T-helper 17 cell (primary cell): Measurements from ENCODE around the gene MBL2. TPM values are rescaled to one million over a fixed set of nuclear protein-coding genes. Genes with fewer than 3 reads are reported as not detected.

Source experiments
- ATAC-seq: fragments of 150-1000 bp; cut with Tn5 transposase; 2 replicates; pipeline ENCODE4 v1.10.0; 2021; ENCODE audit warnings: mild to moderate bottlenecking, moderate library complexity
- DNase-seq, 3 donors: peaks; one replicate each; pipeline versions ENCODE4 v3.0.0 to v3.0.0-alpha.2; 2020 to 2021
- H3K9me3 ChIP-seq: one replicate; pipeline ENCODE4 v1.7.0; 2013; ENCODE audit warnings: low read length, mild to moderate bottlenecking; ENCODE audit not compliant: control insufficient read depth, poor library complexity, severe bottlenecking
- H3K27ac Mint-ChIP-seq: one replicate; pipeline ENCODE4 v1.8.0; 2022; ENCODE audit warnings: mild to moderate bottlenecking, moderate library complexity, mixed read lengths
- H3K27me3 Mint-ChIP-seq: one replicate; pipeline ENCODE4 v1.8.0; 2022; ENCODE audit warnings: mixed read lengths
- H3K36me3 Mint-ChIP-seq: one replicate; pipeline ENCODE4 v1.8.0; 2022; ENCODE audit warnings: low read depth, mixed read lengths
- H3K4me1 Mint-ChIP-seq: one replicate; pipeline ENCODE4 v1.8.0; 2022; ENCODE audit warnings: mild to moderate bottlenecking, mixed read lengths
- H3K4me3 Mint-ChIP-seq: one replicate; pipeline ENCODE4 v1.8.0; 2022; ENCODE audit warnings: mild to moderate bottlenecking, moderate library complexity, mixed read lengths
- total RNA-seq, 4 donors: library from RNA in 2 of 4; stranded (reverse) in 2 of 4; gene quantifications; one replicate each; pipeline ENCODE4 v1.2.3 and lab custom pipeline; 2022 to 2026

Gene MBL2
- total RNA-seq, 2 donors from 2014 or later, result not detected

GRCh38 chr10:52780391-52781155 is 8.0 kb upstream of the MBL2 start:
- no peak overlapping the region for H3K4me3 Mint-ChIP-seq
- H3K27me3 Mint-ChIP-seq, result no peaks in the 10 kb centered on the region
- no peak for DNase-seq
- ATAC-seq, result no peak
- no peaks in the 10 kb centered on the region for H3K9me3 ChIP-seq
- H3K36me3 Mint-ChIP-seq, result no peaks in the 10 kb centered on the region
- no peak overlapping the region for H3K27ac Mint-ChIP-seq
- no peaks in the 10 kb centered on the region for H3K4me1 Mint-ChIP-seq

GRCh38 chr10:52779541-52780390 is 7.2 kb upstream of the MBL2 start:
- Mint-ChIP-seq H3K27ac (no peak overlapping the region), H3K27me3 (no peaks in the 10 kb centered on the region), H3K36me3 (no peaks in the 10 kb centered on the region), H3K4me3 (no peak overlapping the region), H3K4me1 (no peaks in the 10 kb centered on the region)
- ATAC-seq (no peak), DNase-seq (no peak)
- no peaks in the 10 kb centered on the region for H3K9me3 ChIP-seq

GRCh38 chr10:52778511-52779392 is 6.2 kb upstream of the MBL2 start:
- Mint-ChIP-seq H3K4me1 (no peaks in the 10 kb centered on the region), H3K4me3 (no peak overlapping the region), H3K36me3 (no peaks in the 10 kb centered on the region), H3K27ac (no peak overlapping the region), H3K27me3 (no peaks in the 10 kb centered on the region)
- no peak for DNase-seq
- ATAC-seq, result no peak
- no peaks in the 10 kb centered on the region for H3K9me3 ChIP-seq

- H3K4me1 Mint-ChIP-seq, result no peaks in the 10 kb centered on the region
- DNase-seq (no peak), ATAC-seq (no peak)
- no peaks in the 10 kb centered on the region for H3K36me3 Mint-ChIP-seq
- no peak overlapping the region for H3K27ac Mint-ChIP-seq
- no peaks in the 10 kb centered on the region for H3K27me3 Mint-ChIP-seq
- no peaks in the 10 kb centered on the region for H3K9me3 ChIP-seq
- no peak overlapping the region for H3K4me3 Mint-ChIP-seq
Measured at GRCh38 chr10:52777414-52777813, 4.8 kb upstream of the MBL2 start.

- no peak for ATAC-seq
- Mint-ChIP-seq H3K27me3 (no peaks in the 10 kb centered on the region), H3K36me3 (no peaks in the 10 kb centered on the region), H3K4me1 (no peaks in the 10 kb centered on the region), H3K4me3 (no peak overlapping the region), H3K27ac (no peak overlapping the region)
- H3K9me3 ChIP-seq, result no peaks in the 10 kb centered on the region
- DNase-seq, result no peak
Measured at GRCh38 chr10:52776471-52776903, 3.9 kb upstream of the MBL2 start.

GRCh38 chr10:52775132-52775647 is 2.6 kb upstream of the MBL2 start:
- DNase-seq, result no peak
- no peaks in the 10 kb centered on the region for H3K9me3 ChIP-seq
- H3K27me3 Mint-ChIP-seq, result no peaks in the 10 kb centered on the region
- H3K27ac Mint-ChIP-seq, result no peak overlapping the region
- no peaks in the 10 kb centered on the region for H3K4me1 Mint-ChIP-seq
- H3K4me3 Mint-ChIP-seq, result no peak overlapping the region
- ATAC-seq, result no peak
- H3K36me3 Mint-ChIP-seq, result no peaks in the 10 kb centered on the region

- Mint-ChIP-seq H3K27me3 (no peaks in the 10 kb centered on the region), H3K36me3 (no peaks in the 10 kb centered on the region), H3K27ac (no peak overlapping the region), H3K4me1 (no peaks in the 10 kb centered on the region), H3K4me3 (no peak overlapping the region)
- ATAC-seq, result no peak
- no peaks in the 10 kb centered on the region for H3K9me3 ChIP-seq
- no peak for DNase-seq
Measured at GRCh38 chr10:52774600-52775106, 2.1 kb upstream of the MBL2 start.

- H3K9me3 ChIP-seq, result no peaks in the 10 kb centered on the region
- ATAC-seq (no peak), DNase-seq (no peak)
- no peaks in the 10 kb centered on the region for H3K27me3 Mint-ChIP-seq
- H3K4me3 Mint-ChIP-seq, result no peak overlapping the region
- no peaks in the 10 kb centered on the region for H3K4me1 Mint-ChIP-seq
- no peaks in the 10 kb centered on the region for H3K36me3 Mint-ChIP-seq
- no peak overlapping the region for H3K27ac Mint-ChIP-seq
Measured at GRCh38 chr10:52774182-52774581, 1.6 kb upstream of the MBL2 start.

GRCh38 chr10:52771534-52772445 is 794 bp downstream of the MBL2 start:
- no peak overlapping the region for H3K4me3 Mint-ChIP-seq
- ATAC-seq (no peak), DNase-seq (no peak)
- H3K9me3 ChIP-seq, result no peaks in the 10 kb centered on the region
- no peaks in the 10 kb centered on the region for H3K4me1 Mint-ChIP-seq
- H3K27ac Mint-ChIP-seq, result no peak overlapping the region
- no peaks in the 10 kb centered on the region for H3K36me3 Mint-ChIP-seq
- no peaks in the 10 kb centered on the region for H3K27me3 Mint-ChIP-seq

GRCh38 chr10:52770904-52771303 is 1.7 kb downstream of the MBL2 start:
- H3K27ac Mint-ChIP-seq, result no peak overlapping the region
- ATAC-seq, result no peak
- H3K27me3 Mint-ChIP-seq, result no peaks in the 10 kb centered on the region
- no peaks in the 10 kb centered on the region for H3K4me1 Mint-ChIP-seq
- H3K9me3 ChIP-seq, result no peaks in the 10 kb centered on the region
- H3K4me3 Mint-ChIP-seq, result no peak overlapping the region
- H3K36me3 Mint-ChIP-seq, result no peaks in the 10 kb centered on the region
- DNase-seq, result no peak

- H3K4me1 Mint-ChIP-seq, result no peaks in the 10 kb centered on the region
- no peak for DNase-seq
- ATAC-seq, result no peak
- no peaks in the 10 kb centered on the region for H3K27me3 Mint-ChIP-seq
- no peaks in the 10 kb centered on the region for H3K36me3 Mint-ChIP-seq
- no peak overlapping the region for H3K27ac Mint-ChIP-seq
- H3K4me3 Mint-ChIP-seq, result no peak overlapping the region
- H3K9me3 ChIP-seq, result no peaks in the 10 kb centered on the region
Measured at GRCh38 chr10:52769966-52770365, 2.6 kb downstream of the MBL2 start.

GRCh38 chr10:52768001-52768532 is 4.5 kb downstream of the MBL2 start:
- no peaks in the 10 kb centered on the region for H3K9me3 ChIP-seq
- DNase-seq (no peak), ATAC-seq (no peak)
- Mint-ChIP-seq H3K27me3 (no peaks in the 10 kb centered on the region), H3K27ac (no peak overlapping the region), H3K36me3 (no peaks in the 10 kb centered on the region), H3K4me3 (no peak overlapping the region), H3K4me1 (no peaks in the 10 kb centered on the region)
